HG03354 (cell line): ENCODE results near the gene SPSB4.

ENCODE experiments used
- ATAC-seq: cut with Tn5 transposase; IDR thresholded peaks from one replicate; pipeline ENCODE4 v1.9.1; 2021; ENCODE audit warnings: mild to moderate bottlenecking; ENCODE audit not compliant: unreplicated experiment, poor library complexity, severe bottlenecking

The SPSB4 gene

GRCh38 chr3:141147657-141148056, 96.5 kb downstream of the SPSB4 start:
- ATAC-seq: no peak

GRCh38 chr3:141148169-141148568, 97.0 kb downstream of the SPSB4 start:
- ATAC-seq: no peak

GRCh38 chr3:141148770-141149169, 97.6 kb downstream of the SPSB4 start:
- no peak for ATAC-seq

GRCh38 chr3:141150081-141150830, 99.1 kb downstream of the SPSB4 start:
- ATAC-seq: no peak

- ATAC-seq: no peak
Measured at GRCh38 chr3:141150931-141151330, 99.8 kb downstream of the SPSB4 start.

- no peak for ATAC-seq
Measured at GRCh38 chr3:141151439-141151838, 100.3 kb downstream of the SPSB4 start.

GRCh38 chr3:141152130-141152529, 101.0 kb downstream of the SPSB4 start:
- ATAC-seq: no peak

- ATAC-seq: no peak
Measured at GRCh38 chr3:141152801-141153678, 101.9 kb downstream of the SPSB4 start.

- ATAC-seq: no peak
Measured at GRCh38 chr3:141153679-141153966, 102.5 kb downstream of the SPSB4 start.

- no peak for ATAC-seq
Measured at GRCh38 chr3:141164852-141165251, 113.7 kb downstream of the SPSB4 start.

- ATAC-seq: no peak
Measured at GRCh38 chr3:141167681-141168080, 116.5 kb downstream of the SPSB4 start.

- no peak for ATAC-seq
Measured at GRCh38 chr3:141170678-141171295, 119.6 kb downstream of the SPSB4 start.

- ATAC-seq: no peak
Measured at GRCh38 chr3:141174674-141175073, 123.5 kb downstream of the SPSB4 start.

- ATAC-seq: no peak
Measured at GRCh38 chr3:141176775-141177174, 125.6 kb downstream of the SPSB4 start.

GRCh38 chr3:141178026-141178425, 126.9 kb downstream of the SPSB4 start:
- no peak for ATAC-seq

GRCh38 chr3:141178551-141178950, 127.4 kb downstream of the SPSB4 start:
- ATAC-seq: no peak

- no peak for ATAC-seq
Measured at GRCh38 chr3:141179983-141180382, 128.8 kb downstream of the SPSB4 start.

GRCh38 chr3:141181196-141181595, 130.0 kb downstream of the SPSB4 start:
- ATAC-seq: no peak

- ATAC-seq: no peak
Measured at GRCh38 chr3:141181819-141182218, 130.7 kb downstream of the SPSB4 start.

- no peak for ATAC-seq
Measured at GRCh38 chr3:141183606-141184005, 132.5 kb downstream of the SPSB4 start.

- no peak for ATAC-seq
Measured at GRCh38 chr3:141184430-141184829, 133.3 kb downstream of the SPSB4 start.
